Glomerular endothelial cell (primary cell): ENCODE results near the gene SIAH3. TPM values are rescaled to one million over a fixed set of nuclear protein-coding genes. Genes with fewer than 3 reads are reported as not detected.
"Not testable (repeated sequence)": the region's sequence is repeated elsewhere in the genome, so short reads cannot be mapped to it uniquely, and the experiment has no call there.

ENCODE experiments used
- DNase-seq: peaks from one replicate; pipeline ENCODE4 v3.0.0-alpha.2; 2011; ENCODE audit warnings: low read depth, low spot score; ENCODE audit errors: extremely low read depth
- total RNA-seq: library from RNA; depleted of rRNA; stranded (reverse); fragments of >200 nt; gene quantifications from 2 replicates; pipeline ENCODE4 v1.2.3, GENCODE V29; 2015

Gene SIAH3
- total RNA-seq: 0.10 TPM in 1 of 2 replicates, not detected in the other

- DNase-seq: no peak
Measured at GRCh38 chr13:45851171-45851921, at the start of gene SIAH3. Gene SIAH3 (minus strand): TSS chr13:45851753. CDS start chr13:45851629, 124 bp downstream.

- no peak for DNase-seq
Measured at GRCh38 chr13:45899406-45899805, 47.9 kb upstream of the SIAH3 start.

- no peak for DNase-seq
Measured at GRCh38 chr13:45897562-45897961, 46.0 kb upstream of the SIAH3 start.

GRCh38 chr13:45896285-45896684, 44.7 kb upstream of the SIAH3 start:
- DNase-seq: no peak

GRCh38 chr13:45895881-45896280, 44.3 kb upstream of the SIAH3 start:
- no peak for DNase-seq

- no peak for DNase-seq
Measured at GRCh38 chr13:45892513-45892912, 41.0 kb upstream of the SIAH3 start.

- DNase-seq: no peak
Measured at GRCh38 chr13:45889590-45890243, 38.2 kb upstream of the SIAH3 start.

GRCh38 chr13:45886466-45886865, 34.9 kb upstream of the SIAH3 start:
- no peak for DNase-seq

GRCh38 chr13:45885194-45885593, 33.6 kb upstream of the SIAH3 start:
- DNase-seq: no peak

- DNase-seq: no peak
Measured at GRCh38 chr13:45882626-45883025, 31.1 kb upstream of the SIAH3 start.

- no peak for DNase-seq
Measured at GRCh38 chr13:45881353-45881752, 29.8 kb upstream of the SIAH3 start.

GRCh38 chr13:45880242-45880641, 28.7 kb upstream of the SIAH3 start:
- no peak for DNase-seq

- DNase-seq: no peak
Measured at GRCh38 chr13:45879666-45880065, 28.1 kb upstream of the SIAH3 start.

- DNase-seq: no peak
Measured at GRCh38 chr13:45878966-45879365, 27.4 kb upstream of the SIAH3 start.

- DNase-seq: no peak
Measured at GRCh38 chr13:45876781-45877180, 25.2 kb upstream of the SIAH3 start.

GRCh38 chr13:45875951-45876350, 24.4 kb upstream of the SIAH3 start:
- DNase-seq: no peak

GRCh38 chr13:45873491-45874325, 22.2 kb upstream of the SIAH3 start:
- no peak for DNase-seq

- no peak for DNase-seq
Measured at GRCh38 chr13:45872566-45872965, 21.0 kb upstream of the SIAH3 start.

GRCh38 chr13:45871201-45871600, 19.6 kb upstream of the SIAH3 start:
- DNase-seq: not testable (repeated sequence)

GRCh38 chr13:45870232-45870631, 18.7 kb upstream of the SIAH3 start:
- no peak for DNase-seq

- no peak for DNase-seq
Measured at GRCh38 chr13:45865414-45865813, 13.9 kb upstream of the SIAH3 start.
